Suprapubic skin (tissue), 4 donors: ENCODE data around the gene EXOC1. TPM values are rescaled to one million over a fixed set of nuclear protein-coding genes. Genes with fewer than 3 reads are reported as not detected.

ENCODE experiments used
- DNase-seq, 2 donors: peaks; one replicate each; pipeline ENCODE4 v3.0.0-alpha.2; 2019; ENCODE audit warnings: low spot score in 2 of 2
- H3K27ac ChIP-seq: fragments of 200-600 bp; sonication (generic); one replicate; pipeline ENCODE4 v1.5.1; 2019
- H3K27me3 ChIP-seq: fragments of 200-600 bp; sonication (generic); one replicate; pipeline ENCODE4 v1.5.1; 2019
- H3K36me3 ChIP-seq: fragments of 200-600 bp; sonication (generic); one replicate; pipeline ENCODE4 v1.5.1; 2019
- H3K4me1 ChIP-seq: fragments of 200-600 bp; sonication (generic); one replicate; pipeline ENCODE4 v1.5.1; 2019
- H3K4me3 ChIP-seq: fragments of 200-600 bp; sonication (generic); one replicate; pipeline ENCODE4 v1.5.1; 2019; ENCODE audit warnings: mild to moderate bottlenecking
- H3K9me3 ChIP-seq: fragments of 200-600 bp; sonication (generic); one replicate; pipeline ENCODE4 v1.5.1; 2019
- EP300 ChIP-seq: sonication (generic); formaldehyde crosslinking; IDR thresholded peaks from one replicate; pipeline ENCODE4 v1.6.1; 2017; ENCODE audit warnings: antibody characterized with exemption
- POLR2A ChIP-seq, 2 donors: fragments of 450-650 bp; IDR thresholded peaks; one replicate each; pipeline ENCODE4 v1.6.1; 2017; ENCODE audit warnings: antibody characterized with exemption in 2 of 2, mild to moderate bottlenecking in 2 of 2, moderate library complexity in 2 of 2
- POLR2AphosphoS5 ChIP-seq, 3 donors: sonication (generic); formaldehyde crosslinking; IDR thresholded peaks; one replicate each; pipeline ENCODE4 v1.6.1; 2017; ENCODE audit warnings: antibody characterized with exemption in 3 of 3
- WGBS: methylation state at CpG from one replicate; pipeline ENCODE4 v1.1.5; 2018; 5-methylcytosine and 5-hydroxymethylcytosine counted together
- total RNA-seq, 4 donors: library from RNA; depleted of rRNA; stranded (reverse); fragments of >200 nt; gene quantifications; one replicate each; pipeline ENCODE4 v1.1.0, GENCODE V29; 2016
- TF ChIP-seq, protein P1 (sequence below), 2 donors: fragments of 200-600 bp in 1 of 2; fragments of 450-650 bp in 1 of 2; sonication (generic) in 1 of 2; IDR thresholded peaks; one replicate each; pipeline ENCODE4 v1.5.1; 2016 to 2019; ENCODE audit warnings: antibody characterized with exemption in 2 of 2, mild to moderate bottlenecking in 1 of 2, moderate library complexity in 1 of 2

Gene EXOC1
- total RNA-seq, 4 donors from 2014 or later: 27.1 to 60.1 (median 32.9) TPM

DNA sequence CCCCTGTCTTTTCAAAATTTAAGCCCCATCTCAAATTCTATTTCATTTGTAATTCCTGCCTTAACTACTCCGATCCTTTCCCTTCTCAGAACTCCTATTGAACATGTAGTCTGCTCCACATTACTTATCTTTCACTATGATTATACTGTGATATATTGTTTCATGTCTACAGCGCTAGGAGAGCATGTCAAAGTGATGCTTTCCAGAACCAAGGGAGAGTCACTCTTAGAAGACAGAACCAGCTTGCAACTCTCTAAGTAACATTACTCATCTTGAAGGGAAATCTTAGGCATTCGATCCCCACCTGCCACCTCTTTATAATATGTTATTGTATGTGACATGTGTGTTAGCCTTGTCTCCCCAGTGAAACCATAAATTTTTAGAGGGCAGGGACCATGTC lies 23.4 kb upstream of the EXOC1 start:
- Histone ChIP-seq H3K9me3 (no peaks in the 10 kb centered on the region), H3K4me1 (no peaks in the 10 kb centered on the region), H3K27ac (no peak overlapping the region), H3K27me3 (peaks cover 8% of the 10 kb centered on the region), H3K4me3 (no peak overlapping the region), H3K36me3 (no peaks in the 10 kb centered on the region)
- TF ChIP-seq, protein P1, sequence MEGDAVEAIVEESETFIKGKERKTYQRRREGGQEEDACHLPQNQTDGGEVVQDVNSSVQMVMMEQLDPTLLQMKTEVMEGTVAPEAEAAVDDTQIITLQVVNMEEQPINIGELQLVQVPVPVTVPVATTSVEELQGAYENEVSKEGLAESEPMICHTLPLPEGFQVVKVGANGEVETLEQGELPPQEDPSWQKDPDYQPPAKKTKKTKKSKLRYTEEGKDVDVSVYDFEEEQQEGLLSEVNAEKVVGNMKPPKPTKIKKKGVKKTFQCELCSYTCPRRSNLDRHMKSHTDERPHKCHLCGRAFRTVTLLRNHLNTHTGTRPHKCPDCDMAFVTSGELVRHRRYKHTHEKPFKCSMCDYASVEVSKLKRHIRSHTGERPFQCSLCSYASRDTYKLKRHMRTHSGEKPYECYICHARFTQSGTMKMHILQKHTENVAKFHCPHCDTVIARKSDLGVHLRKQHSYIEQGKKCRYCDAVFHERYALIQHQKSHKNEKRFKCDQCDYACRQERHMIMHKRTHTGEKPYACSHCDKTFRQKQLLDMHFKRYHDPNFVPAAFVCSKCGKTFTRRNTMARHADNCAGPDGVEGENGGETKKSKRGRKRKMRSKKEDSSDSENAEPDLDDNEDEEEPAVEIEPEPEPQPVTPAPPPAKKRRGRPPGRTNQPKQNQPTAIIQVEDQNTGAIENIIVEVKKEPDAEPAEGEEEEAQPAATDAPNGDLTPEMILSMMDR (IDR thresholded peaks at IDR 0.05): no peak
- TF ChIP-seq POLR2A (IDR thresholded peaks at IDR 0.05) (no peak), EP300 (no peak), POLR2AphosphoS5 (IDR thresholded peaks at IDR 0.05) (no peak)
- DNase-seq: no peak
- WGBS: 31% methylated on average over 3 of the region's 3 CpGs

DNA sequence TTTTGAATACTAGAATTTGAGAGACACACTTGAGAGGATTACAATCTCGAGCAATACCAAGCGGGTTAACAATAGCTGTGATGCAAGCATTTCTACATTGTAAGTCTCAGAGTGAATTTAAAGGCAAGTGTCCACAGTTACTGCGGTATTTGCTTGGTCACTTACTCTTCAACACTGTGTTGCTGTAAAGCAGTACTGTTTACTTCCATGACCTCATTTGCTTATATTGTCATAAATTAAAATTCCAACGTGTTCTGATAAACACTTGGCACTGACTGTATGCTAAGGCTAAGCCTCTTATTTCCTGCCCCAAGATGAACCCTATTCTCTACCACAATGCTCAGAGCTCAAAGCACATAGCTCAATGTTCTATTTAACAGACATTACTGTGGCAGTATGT lies 22.7 kb upstream of the EXOC1 start:
- 59% methylated on average over 4 of the region's 4 CpGs for WGBS
- no peaks in the 10 kb centered on the region for H3K4me1 ChIP-seq
- H3K36me3 ChIP-seq: no peaks in the 10 kb centered on the region
- TF ChIP-seq POLR2A (IDR thresholded peaks at IDR 0.05) (no peak), EP300 (no peak), POLR2AphosphoS5 (IDR thresholded peaks at IDR 0.05) (no peak)
- TF ChIP-seq, protein P1 (IDR thresholded peaks at IDR 0.05): no peak
- no peak overlapping the region for H3K27ac ChIP-seq
- H3K4me3 ChIP-seq: no peak overlapping the region
- no peak for DNase-seq
- peaks cover 8% of the 10 kb centered on the region for H3K27me3 ChIP-seq
- H3K9me3 ChIP-seq: no peaks in the 10 kb centered on the region

DNA sequence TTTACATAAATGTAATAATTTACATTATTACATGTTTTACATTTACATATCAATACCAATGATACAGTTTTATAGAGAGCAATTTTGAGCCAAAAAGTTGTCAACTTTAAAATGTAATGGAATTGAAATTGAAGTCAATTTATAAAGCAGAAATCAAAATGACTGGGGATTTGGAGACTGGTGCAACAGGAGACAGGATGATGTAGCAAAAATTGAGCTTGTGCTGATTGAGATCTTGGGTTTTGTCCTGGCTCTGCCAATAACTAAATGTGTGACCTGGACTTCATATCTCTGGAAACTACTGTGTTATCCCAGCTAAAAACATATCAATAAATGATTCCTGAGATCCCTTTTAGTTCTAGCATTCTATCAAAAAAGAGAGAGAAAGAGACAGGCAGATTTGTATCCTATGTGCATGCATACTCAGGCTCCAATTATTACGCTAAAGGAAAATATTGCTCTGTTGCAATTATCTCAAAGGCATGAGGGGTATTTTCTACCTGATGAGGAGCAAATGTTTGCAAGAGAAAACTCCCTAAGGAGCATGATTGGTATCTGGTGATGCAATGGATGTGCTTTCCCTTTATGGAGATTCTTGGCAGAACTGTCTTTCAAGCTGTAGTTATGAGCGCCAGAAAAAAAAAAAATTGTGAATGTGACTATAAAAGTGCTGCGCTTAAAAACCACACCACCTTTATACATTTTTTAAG lies 19.2 kb upstream of the EXOC1 start:
- DNase-seq: no peak
- WGBS: 62% methylated on average over 3 of the region's 3 CpGs
- Histone ChIP-seq H3K9me3 (no peaks in the 10 kb centered on the region), H3K4me3 (no peak overlapping the region), H3K27me3 (peaks cover 5% of the 10 kb centered on the region), H3K27ac (no peak overlapping the region), H3K36me3 (no peaks in the 10 kb centered on the region), H3K4me1 (no peaks in the 10 kb centered on the region)
- TF ChIP-seq EP300 (no peak), POLR2A (IDR thresholded peaks at IDR 0.05) (no peak), POLR2AphosphoS5 (IDR thresholded peaks at IDR 0.05) (no peak)
- TF ChIP-seq, protein P1 (IDR thresholded peaks at IDR 0.05): no peak

DNA sequence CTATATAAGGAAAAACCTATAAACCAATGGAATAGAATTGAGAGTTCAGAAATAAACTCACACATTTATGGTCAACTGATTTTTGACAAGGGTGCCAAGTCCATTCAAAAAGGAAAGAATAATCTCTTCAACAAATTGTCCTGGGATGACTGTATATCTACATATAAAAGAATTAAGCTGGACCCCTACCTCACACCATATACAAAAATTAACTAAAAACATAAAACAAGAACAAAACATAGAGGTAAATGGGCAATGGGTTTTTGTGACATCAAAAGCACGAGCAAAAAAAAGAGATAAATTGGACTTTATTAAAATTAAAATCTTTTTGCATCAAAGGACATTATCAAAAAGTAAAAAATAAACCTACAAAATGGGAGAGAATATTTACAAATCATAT lies 15.5 kb upstream of the EXOC1 start:
- Histone ChIP-seq H3K4me3 (no peak overlapping the region), H3K4me1 (no peaks in the 10 kb centered on the region), H3K9me3 (no peaks in the 10 kb centered on the region), H3K36me3 (no peaks in the 10 kb centered on the region), H3K27me3 (peaks cover 3% of the 10 kb centered on the region), H3K27ac (no peak overlapping the region)
- DNase-seq: no peak
- WGBS: 72% methylated on average over 1 of the region's 1 CpG
- no peak for TF ChIP-seq POLR2AphosphoS5 (IDR thresholded peaks at IDR 0.05)
- TF ChIP-seq EP300: no peak
- TF ChIP-seq POLR2A (IDR thresholded peaks at IDR 0.05): no peak
- TF ChIP-seq, protein P1 (IDR thresholded peaks at IDR 0.05): no peak

DNA sequence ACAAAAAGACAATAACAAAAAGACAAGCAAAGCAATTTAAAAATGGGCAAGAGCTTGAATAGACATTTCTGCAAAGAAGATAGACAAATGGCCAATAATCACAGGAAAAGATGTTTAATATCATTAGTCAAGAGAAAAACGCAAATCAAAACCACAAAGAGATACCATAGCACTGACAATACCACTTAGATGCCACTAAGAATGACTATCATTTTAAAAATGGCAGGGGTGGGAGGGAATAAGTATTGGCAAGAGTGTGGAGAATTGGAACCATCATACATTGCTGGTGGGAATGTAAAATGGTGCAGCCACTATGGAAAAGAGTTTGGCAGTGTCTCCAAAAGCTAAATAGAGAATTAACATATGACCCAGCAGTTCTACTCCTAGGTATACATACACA lies 15.1 kb upstream of the EXOC1 start:
- H3K4me1 ChIP-seq: no peaks in the 10 kb centered on the region
- H3K27me3 ChIP-seq: peaks cover 3% of the 10 kb centered on the region
- no peaks in the 10 kb centered on the region for H3K9me3 ChIP-seq
- no peak for DNase-seq
- H3K27ac ChIP-seq: no peak overlapping the region
- H3K36me3 ChIP-seq: no peaks in the 10 kb centered on the region
- no peak overlapping the region for H3K4me3 ChIP-seq
- 86% methylated on average over 1 of the region's 1 CpG for WGBS
- TF ChIP-seq POLR2A (IDR thresholded peaks at IDR 0.05) (no peak), POLR2AphosphoS5 (IDR thresholded peaks at IDR 0.05) (no peak), EP300 (no peak)
- TF ChIP-seq, protein P1 (IDR thresholded peaks at IDR 0.05): no peak
